ENCODE results near the gene SEC23IP. TPM values are rescaled to one million over a fixed set of nuclear protein-coding genes. Genes with fewer than 3 reads are reported as not detected.

Gene SEC23IP
- total RNA-seq, 1 experiment from 2014 or later: 116 TPM

DNA sequence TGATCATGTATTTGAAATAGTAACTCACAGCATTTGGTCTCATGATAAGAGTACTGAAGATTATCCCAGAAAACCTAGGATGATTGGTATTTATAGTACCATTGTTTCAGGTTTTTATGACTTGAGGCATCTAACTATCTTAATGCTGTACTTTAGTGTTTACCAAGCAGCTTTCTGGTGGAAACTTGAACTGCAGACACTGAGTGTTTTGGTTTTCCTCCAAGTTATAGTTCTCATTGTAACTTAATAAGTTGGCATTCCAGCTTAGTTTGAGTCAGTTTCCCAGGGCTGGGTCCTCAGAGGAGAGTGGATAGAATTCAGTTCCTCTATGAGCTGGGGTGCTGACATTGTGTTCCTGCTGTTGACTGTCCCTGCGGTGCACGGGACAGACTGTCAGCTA lies 50.4 kb downstream of the SEC23IP start:
- intact Hi-C loops (cut with micrococcal nuclease; ENCODE audit: unreplicated experiment): no loop called here
- Histone ChIP-seq H3K27me3 (replicated peaks; ENCODE audit: control insufficient read depth, insufficient read depth, low read length) (no peaks in the 10 kb centered on the region), H3K36me3 (ENCODE audit: control insufficient read depth, insufficient read depth, low read length) (peaks cover 1% of the 10 kb centered on the region; the same call in 1 of the 2 replicates), H3K4me3 (ENCODE audit: low read depth, low read length) (no peak overlapping the region), H3K9me3 (no peaks in the 10 kb centered on the region), H3K4me1 (no peaks in the 10 kb centered on the region)
- DNase-seq: no peak
- H3K36me3 Mint-ChIP-seq (ENCODE audit: insufficient read depth, unreplicated experiment): peaks cover 62% of the 10 kb centered on the region
- ChIA-PET POLR2A (no interaction called here), CTCF (no interaction called here)
- no TSS peak for BruUV-seq (replicated peaks)
- H3K4me3 Mint-ChIP-seq (ENCODE audit: unreplicated experiment): no peak overlapping the region
- H3K9me3 Mint-ChIP-seq (ENCODE audit: unreplicated experiment): no peaks in the 10 kb centered on the region
- no peaks in the 10 kb centered on the region for H3K4me1 Mint-ChIP-seq (ENCODE audit: low read depth, unreplicated experiment)
- TF ChIP-seq CTCF (IDR thresholded peaks at IDR 0.05; ENCODE audit: insufficient read depth in 1 of 2, low read depth in 1 of 2, low read length in 1 of 2, severe bottlenecking in 1 of 2, unreplicated experiment in 1 of 2): no peak
- H3K27ac Mint-ChIP-seq (ENCODE audit: unreplicated experiment): no peak overlapping the region
- no peaks in the 10 kb centered on the region for H3K27me3 Mint-ChIP-seq (ENCODE audit: insufficient read depth, unreplicated experiment)

- BruUV-seq (replicated peaks): no TSS peak
- POLR2A ChIA-PET: no interaction called here
Observed at GRCh38 chr10:119945805-119946204, 53.3 kb downstream of the SEC23IP start.

GRCh38 chr10:119947300-119947699 lies 54.8 kb downstream of the SEC23IP start:
- Mint-ChIP-seq H3K27ac (ENCODE audit: unreplicated experiment) (no peak overlapping the region), H3K36me3 (ENCODE audit: insufficient read depth, unreplicated experiment) (peaks cover 27% of the 10 kb centered on the region), H3K4me1 (ENCODE audit: low read depth, unreplicated experiment) (no peaks in the 10 kb centered on the region), H3K9me3 (ENCODE audit: unreplicated experiment) (no peaks in the 10 kb centered on the region), H3K27me3 (ENCODE audit: insufficient read depth, unreplicated experiment) (no peaks in the 10 kb centered on the region), H3K4me3 (ENCODE audit: unreplicated experiment) (no peak overlapping the region)
- TF ChIP-seq CTCF (IDR thresholded peaks at IDR 0.05; ENCODE audit: insufficient read depth in 1 of 2, low read depth in 1 of 2, low read length in 1 of 2, severe bottlenecking in 1 of 2, unreplicated experiment in 1 of 2): no peak
- DNase-seq: no peak
- no peak overlapping the region for H3K4me3 ChIP-seq (ENCODE audit: low read depth, low read length)
- BruUV-seq (replicated peaks): no TSS peak
- no peaks in the 10 kb centered on the region for H3K9me3 ChIP-seq
- H3K4me1 ChIP-seq: no peaks in the 10 kb centered on the region
- H3K27me3 ChIP-seq (replicated peaks; ENCODE audit: control insufficient read depth, insufficient read depth, low read length): no peaks in the 10 kb centered on the region
- no peaks in the 10 kb centered on the region for H3K36me3 ChIP-seq (ENCODE audit: control insufficient read depth, insufficient read depth, low read length)
- CTCF ChIA-PET: no interaction called here
- intact Hi-C loops (cut with micrococcal nuclease; ENCODE audit: unreplicated experiment): no loop called here
- POLR2A ChIA-PET: no interaction called here

More at GRCh38 chr10:119945805-119946204, 53.3 kb downstream of the SEC23IP start:
- Histone ChIP-seq H3K4me3 (ENCODE audit: low read depth, low read length) (no peak overlapping the region), H3K9me3 (no peaks in the 10 kb centered on the region), H3K27me3 (replicated peaks; ENCODE audit: control insufficient read depth, insufficient read depth, low read length) (no peaks in the 10 kb centered on the region), H3K4me1 (no peaks in the 10 kb centered on the region), H3K36me3 (ENCODE audit: control insufficient read depth, insufficient read depth, low read length) (peaks cover 1% of the 10 kb centered on the region; the same call in 1 of the 2 replicates)
- Mint-ChIP-seq H3K4me1 (ENCODE audit: low read depth, unreplicated experiment) (no peaks in the 10 kb centered on the region), H3K4me3 (ENCODE audit: unreplicated experiment) (no peak overlapping the region), H3K27me3 (ENCODE audit: insufficient read depth, unreplicated experiment) (no peaks in the 10 kb centered on the region), H3K36me3 (ENCODE audit: insufficient read depth, unreplicated experiment) (peaks cover 37% of the 10 kb centered on the region), H3K27ac (ENCODE audit: unreplicated experiment) (no peak overlapping the region), H3K9me3 (ENCODE audit: unreplicated experiment) (no peaks in the 10 kb centered on the region)
- intact Hi-C loops (cut with micrococcal nuclease; ENCODE audit: unreplicated experiment): no loop called here
- CTCF ChIA-PET: no interaction called here
- no peak for TF ChIP-seq CTCF (IDR thresholded peaks at IDR 0.05; ENCODE audit: insufficient read depth in 1 of 2, low read depth in 1 of 2, low read length in 1 of 2, severe bottlenecking in 1 of 2, unreplicated experiment in 1 of 2)
- DNase-seq: no peak
